Epithelial cell of prostate (primary cell): Measurements from ENCODE around the gene ADAM8.
"Not testable (repeated sequence)": the region's sequence is repeated elsewhere in the genome, so short reads cannot be mapped to it uniquely, and the experiment has no call there.

Source experiments
- DNase-seq: peaks from one replicate; pipeline ENCODE4 v3.0.0-alpha.2; 2011; ENCODE audit warnings: low read depth, low spot score
- H3K27ac ChIP-seq: fragments of 450-650 bp; 2 replicates; pipeline ENCODE4 v1.5.1; 2017; ENCODE audit warnings: mild to moderate bottlenecking

The ADAM8 gene

GRCh38 chr10:133236401-133237240 is 40.0 kb downstream of the ADAM8 start:
- no peak for DNase-seq
- no peak overlapping the region for H3K27ac ChIP-seq

GRCh38 chr10:133235932-133236331 is 40.7 kb downstream of the ADAM8 start:
- H3K27ac ChIP-seq: no peak overlapping the region
- DNase-seq: no peak

GRCh38 chr10:133235265-133235855 is 41.3 kb downstream of the ADAM8 start:
- DNase-seq: no peak

GRCh38 chr10:133234796-133235195 is 41.9 kb downstream of the ADAM8 start:
- DNase-seq, H3K27ac ChIP-seq: not testable (repeated sequence)

More at GRCh38 chr10:133235265-133235855, 41.3 kb downstream of the ADAM8 start:
- no peak overlapping the region for H3K27ac ChIP-seq

GRCh38 chr10:133231946-133232574 is 44.6 kb downstream of the ADAM8 start:
- no peak for DNase-seq
- H3K27ac ChIP-seq: no peak overlapping the region

- DNase-seq: no peak
- no peak overlapping the region for H3K27ac ChIP-seq
These were observed 45.3 kb downstream of the ADAM8 start for GRCh38 chr10:133231244-133231945.

- no peak for DNase-seq
- H3K27ac ChIP-seq: no peak overlapping the region
These were observed 46.1 kb downstream of the ADAM8 start for GRCh38 chr10:133230387-133231195.

- H3K27ac ChIP-seq: no peak within 1 kb of the TSS
- no peak for DNase-seq
These were observed 46.7 kb downstream of the ADAM8 start, which contains the start of gene UTF1 for GRCh38 chr10:133230044-133230361. Gene UTF1, plus strand, starts transcription at chr10:133230217. Its CDS starts 72 bp downstream, at chr10:133230289.

- DNase-seq: no peak
- no peak overlapping the region for H3K27ac ChIP-seq
These were observed 47.2 kb downstream of the ADAM8 start for GRCh38 chr10:133229265-133230043.

- no peak overlapping the region for H3K27ac ChIP-seq
These were observed 49.4 kb downstream of the ADAM8 start for GRCh38 chr10:133227256-133227655.

GRCh38 chr10:133226251-133226808 is 50.3 kb downstream of the ADAM8 start:
- no peak overlapping the region for H3K27ac ChIP-seq

More at GRCh38 chr10:133227256-133227655, 49.4 kb downstream of the ADAM8 start:
- no peak for DNase-seq

GRCh38 chr10:133225707-133226191 is 50.9 kb downstream of the ADAM8 start:
- DNase-seq: no peak
- no peak overlapping the region for H3K27ac ChIP-seq

More at GRCh38 chr10:133226251-133226808, 50.3 kb downstream of the ADAM8 start:
- no peak for DNase-seq

GRCh38 chr10:133224756-133225372 is 51.8 kb downstream of the ADAM8 start:
- DNase-seq: no peak
- H3K27ac ChIP-seq: no peak overlapping the region

- no peak for DNase-seq
- no peak overlapping the region for H3K27ac ChIP-seq
These were observed 52.6 kb downstream of the ADAM8 start for GRCh38 chr10:133224076-133224475.

GRCh38 chr10:133221756-133222155 is 54.9 kb downstream of the ADAM8 start:
- DNase-seq, H3K27ac ChIP-seq: not testable (repeated sequence)

GRCh38 chr10:133221331-133221730 is 55.3 kb downstream of the ADAM8 start:
- no peak overlapping the region for H3K27ac ChIP-seq
- no peak for DNase-seq

GRCh38 chr10:133219782-133220181 is 56.9 kb downstream of the ADAM8 start:
- no peak for DNase-seq
- H3K27ac ChIP-seq: no peak overlapping the region

- H3K27ac ChIP-seq: no peak overlapping the region
- DNase-seq: no peak
These were observed 57.8 kb downstream of the ADAM8 start for GRCh38 chr10:133218891-133219290.
